WTC11 (cell line): ENCODE results near the gene FKBP11. TPM values are rescaled to one million over a fixed set of nuclear protein-coding genes. Genes with fewer than 3 reads are reported as not detected.

Experiments
- ATAC-seq: fragments of 200-7000 bp; cut with Tn5 transposase; 2 replicates; pipeline ENCODE4 v1.10.0; 2021; ENCODE audit warnings: mild to moderate bottlenecking, moderate library complexity
- CTCF ChIA-PET: fragments of 300-600 bp; sonication (Branson Sonifier 250); formaldehyde crosslinking; loops from one replicate; lab custom pipeline; 2021; ENCODE audit warnings: antibody characterized with exemption; lab: Charles Lee
- POLR2A ChIA-PET: fragments of 350-600 bp; sonication (Branson Sonifier 250); formaldehyde crosslinking; loops from one replicate; lab custom pipeline; 2021; ENCODE audit warnings: antibody characterized with exemption; lab: Charles Lee
- DNase-seq: peaks from one replicate; pipeline ENCODE4 v3.0.0; 2021; ENCODE audit warnings: low spot score
- H3K27ac Mint-ChIP-seq: 2 replicates; pipeline ENCODE4 v1.8.0; 2021; ENCODE audit warnings: mixed read lengths
- H3K27me3 Mint-ChIP-seq: 2 replicates; pipeline ENCODE4 v1.8.0; 2021; ENCODE audit warnings: low read depth, mild to moderate bottlenecking, moderate library complexity, mixed read lengths
- H3K36me3 Mint-ChIP-seq: 2 replicates; pipeline ENCODE4 v1.8.0; 2021; ENCODE audit warnings: mixed read lengths
- H3K4me1 Mint-ChIP-seq: 2 replicates; pipeline ENCODE4 v1.8.0; 2022; ENCODE audit warnings: mixed read lengths
- H3K4me3 Mint-ChIP-seq: 2 replicates; pipeline ENCODE4 v1.8.0; 2021; ENCODE audit warnings: mild to moderate bottlenecking, moderate library complexity, mixed read lengths
- H3K9me3 Mint-ChIP-seq: 2 replicates; pipeline ENCODE4 v1.8.0; 2021; ENCODE audit warnings: mixed read lengths
- MXD4 ChIP-seq: fragments of 250-450 bp; sonication (Bioruptor Pico); IDR thresholded peaks from 2 replicates; pipeline ENCODE4 v1.8.0; 2021; ENCODE audit warnings: mild to moderate bottlenecking, moderate library complexity, borderline replicate concordance
- RELA ChIP-seq: sonication (generic); formaldehyde crosslinking; IDR thresholded peaks from 2 replicates; pipeline ENCODE4 v1.8.1; 2022; ENCODE audit warnings: missing genetic modification reagents, mild to moderate bottlenecking, borderline replicate concordance
- RORB ChIP-seq: fragments of 250-450 bp; sonication (Bioruptor Pico); IDR thresholded peaks from 2 replicates; pipeline ENCODE4 v1.9.0; 2021; ENCODE audit warnings: mild to moderate bottlenecking
- SP1 ChIP-seq: sonication (generic); formaldehyde crosslinking; conservative IDR thresholded peaks from 2 replicates; pipeline ENCODE4 v1.8.1; 2022; ENCODE audit warnings: missing genetic modification reagents
- TCF7 ChIP-seq: sonication (generic); formaldehyde crosslinking; IDR thresholded peaks from 2 replicates; pipeline ENCODE4 v1.8.0; 2022; ENCODE audit warnings: mild to moderate bottlenecking, low read depth, missing genetic modification reagents, moderate library complexity
- ZNF263 ChIP-seq: sonication (generic); formaldehyde crosslinking; IDR thresholded peaks from 2 replicates; pipeline ENCODE4 v1.8.1; 2022; ENCODE audit warnings: low read depth, mild to moderate bottlenecking, moderate library complexity, missing genetic modification reagents
- total RNA-seq: library from RNA; stranded (reverse); gene quantifications from 3 replicates; pipeline ENCODE4 v1.2.3, GENCODE V29; 2021
- TF ChIP-seq, protein P1 (sequence below): sonication (generic); formaldehyde crosslinking; IDR thresholded peaks from 2 replicates; pipeline ENCODE4 v1.8.1; 2023; ENCODE audit warnings: mild to moderate bottlenecking, missing genetic modification reagents
- TF ChIP-seq, protein P2 (sequence below): sonication (generic); formaldehyde crosslinking; IDR thresholded peaks from 2 replicates; pipeline ENCODE4 v1.8.0; 2023; ENCODE audit warnings: missing genetic modification reagents, mild to moderate bottlenecking, borderline replicate concordance

The FKBP11 gene
- total RNA-seq, 1 experiment from 2014 or later = 64.5 TPM

GRCh38 chr12:48873096-48873495, 52.2 kb downstream of the FKBP11 start:
- POLR2A ChIA-PET = interaction anchor here (1.0 kb wide), 1 partner anchor 10 kb away, joined by 3 read pairs; no protein-coding TSS in a partner anchor
- ATAC-seq = no peak
- no peaks in the 10 kb centered on the region for H3K36me3 Mint-ChIP-seq

More at GRCh38 chr12:48873096-48873495, 52.2 kb downstream of the FKBP11 start:
- no peaks in the 10 kb centered on the region for H3K4me1 Mint-ChIP-seq
- TF ChIP-seq, protein P1, sequence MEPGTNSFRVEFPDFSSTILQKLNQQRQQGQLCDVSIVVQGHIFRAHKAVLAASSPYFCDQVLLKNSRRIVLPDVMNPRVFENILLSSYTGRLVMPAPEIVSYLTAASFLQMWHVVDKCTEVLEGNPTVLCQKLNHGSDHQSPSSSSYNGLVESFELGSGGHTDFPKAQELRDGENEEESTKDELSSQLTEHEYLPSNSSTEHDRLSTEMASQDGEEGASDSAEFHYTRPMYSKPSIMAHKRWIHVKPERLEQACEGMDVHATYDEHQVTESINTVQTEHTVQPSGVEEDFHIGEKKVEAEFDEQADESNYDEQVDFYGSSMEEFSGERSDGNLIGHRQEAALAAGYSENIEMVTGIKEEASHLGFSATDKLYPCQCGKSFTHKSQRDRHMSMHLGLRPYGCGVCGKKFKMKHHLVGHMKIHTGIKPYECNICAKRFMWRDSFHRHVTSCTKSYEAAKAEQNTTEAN = no peak
- TF ChIP-seq TCF7 (no peak), SP1 (CRISPR knock-in tag) (no peak), MXD4 (CRISPR knock-in tag) (no peak), ZNF263 (CRISPR knock-in tag) (no peak), RELA (CRISPR knock-in tag) (no peak), RORB (CRISPR knock-in tag) (no peak)
- TF ChIP-seq, protein P2, sequence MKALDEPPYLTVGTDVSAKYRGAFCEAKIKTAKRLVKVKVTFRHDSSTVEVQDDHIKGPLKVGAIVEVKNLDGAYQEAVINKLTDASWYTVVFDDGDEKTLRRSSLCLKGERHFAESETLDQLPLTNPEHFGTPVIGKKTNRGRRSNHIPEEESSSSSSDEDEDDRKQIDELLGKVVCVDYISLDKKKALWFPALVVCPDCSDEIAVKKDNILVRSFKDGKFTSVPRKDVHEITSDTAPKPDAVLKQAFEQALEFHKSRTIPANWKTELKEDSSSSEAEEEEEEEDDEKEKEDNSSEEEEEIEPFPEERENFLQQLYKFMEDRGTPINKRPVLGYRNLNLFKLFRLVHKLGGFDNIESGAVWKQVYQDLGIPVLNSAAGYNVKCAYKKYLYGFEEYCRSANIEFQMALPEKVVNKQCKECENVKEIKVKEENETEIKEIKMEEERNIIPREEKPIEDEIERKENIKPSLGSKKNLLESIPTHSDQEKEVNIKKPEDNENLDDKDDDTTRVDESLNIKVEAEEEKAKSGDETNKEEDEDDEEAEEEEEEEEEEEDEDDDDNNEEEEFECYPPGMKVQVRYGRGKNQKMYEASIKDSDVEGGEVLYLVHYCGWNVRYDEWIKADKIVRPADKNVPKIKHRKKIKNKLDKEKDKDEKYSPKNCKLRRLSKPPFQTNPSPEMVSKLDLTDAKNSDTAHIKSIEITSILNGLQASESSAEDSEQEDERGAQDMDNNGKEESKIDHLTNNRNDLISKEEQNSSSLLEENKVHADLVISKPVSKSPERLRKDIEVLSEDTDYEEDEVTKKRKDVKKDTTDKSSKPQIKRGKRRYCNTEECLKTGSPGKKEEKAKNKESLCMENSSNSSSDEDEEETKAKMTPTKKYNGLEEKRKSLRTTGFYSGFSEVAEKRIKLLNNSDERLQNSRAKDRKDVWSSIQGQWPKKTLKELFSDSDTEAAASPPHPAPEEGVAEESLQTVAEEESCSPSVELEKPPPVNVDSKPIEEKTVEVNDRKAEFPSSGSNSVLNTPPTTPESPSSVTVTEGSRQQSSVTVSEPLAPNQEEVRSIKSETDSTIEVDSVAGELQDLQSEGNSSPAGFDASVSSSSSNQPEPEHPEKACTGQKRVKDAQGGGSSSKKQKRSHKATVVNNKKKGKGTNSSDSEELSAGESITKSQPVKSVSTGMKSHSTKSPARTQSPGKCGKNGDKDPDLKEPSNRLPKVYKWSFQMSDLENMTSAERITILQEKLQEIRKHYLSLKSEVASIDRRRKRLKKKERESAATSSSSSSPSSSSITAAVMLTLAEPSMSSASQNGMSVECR (CRISPR knock-in tag) = no peak
- H3K27ac Mint-ChIP-seq = no peak overlapping the region
- H3K27me3 Mint-ChIP-seq = no peaks in the 10 kb centered on the region; the same call in 1 of the 2 replicates
- no peaks in the 10 kb centered on the region for H3K9me3 Mint-ChIP-seq
- no peak for DNase-seq
- CTCF ChIA-PET = interaction anchor here (1.8 to 5.5 kb wide), 4 partner anchors 18 to 115 kb away, joined by 5 to 39 read pairs (median 10); partner anchors contain the start of gene DDX23
- H3K4me3 Mint-ChIP-seq = no peak overlapping the region

Other genes with a start within 250 kb of the FKBP11 start
- 38.4 to 48.1 TPM (median 41.1 TPM) in 3 replicates for gene KANSL2, start 243.3 kb downstream of the FKBP11 start, total RNA-seq
- 34.3 to 42.0 TPM (median 41.8 TPM) in 3 replicates for gene CCNT1, start 208.8 kb downstream of the FKBP11 start, total RNA-seq
- gene ADCY6, start 136.4 kb downstream of the FKBP11 start, total RNA-seq = 11.9 to 12.8 TPM (median 12.2 TPM) in 3 replicates
- gene CACNB3, start 107.0 kb downstream of the FKBP11 start, total RNA-seq = 15.0 to 17.3 TPM (median 17.0 TPM) in 3 replicates
- gene DDX23, start 73.3 kb downstream of the FKBP11 start, total RNA-seq = 91.1 to 107 TPM (median 93.4 TPM) in 3 replicates
- 7.6 to 9.1 TPM (median 8.5 TPM) in 3 replicates for gene RND1, start 59.6 kb downstream of the FKBP11 start, total RNA-seq
- gene ARF3, start 32.0 kb upstream of the FKBP11 start, total RNA-seq = 238 to 256 TPM (median 248 TPM) in 3 replicates
- 0.50 to 0.55 TPM (median 0.55 TPM) in 3 replicates for gene WNT10B, start 46.2 kb upstream of the FKBP11 start, total RNA-seq
- not detected in 3 replicates for gene WNT1, start 52.8 kb upstream of the FKBP11 start, total RNA-seq
- gene DDN, start 73.9 kb upstream of the FKBP11 start, total RNA-seq = 0.33 to 0.55 TPM (median 0.50 TPM) in 3 replicates
- gene PRKAG1, start 93.3 kb upstream of the FKBP11 start, total RNA-seq = 37.9 to 41.6 TPM (median 38.0 TPM) in 3 replicates
- gene KMT2D, start 135.3 kb upstream of the FKBP11 start, total RNA-seq = 100 to 104 TPM (median 101 TPM) in 3 replicates
- 6.4 to 9.0 TPM (median 6.9 TPM) in 3 replicates for gene RHEBL1, start 144.5 kb upstream of the FKBP11 start, total RNA-seq
- gene DHH, start 169.3 kb upstream of the FKBP11 start, total RNA-seq = 0.15 TPM in 1 of 3 replicates, not detected in the others
- gene LMBR1L, start 185.4 kb upstream of the FKBP11 start, total RNA-seq = 52.8 to 78.2 TPM (median 53.1 TPM) in 3 replicates
- 1,806 to 1,997 TPM (median 1,954 TPM) in 3 replicates for gene TUBA1B, start 205.9 kb upstream of the FKBP11 start, total RNA-seq